Astrocyte of the cerebellum (primary cell): Measurements from ENCODE around the gene MEGF11.

Experiments
- DNase-seq: peaks from one replicate; pipeline ENCODE4 v3.0.0-alpha.2; 2011; ENCODE audit warnings: low read depth
- H3K4me3 ChIP-seq: 2 replicates; pipeline ENCODE4 v1.5.1; 2011; ENCODE audit warnings: mild to moderate bottlenecking, low read depth, low read length, moderate library complexity
- CTCF ChIP-seq: IDR thresholded peaks from 2 replicates; pipeline ENCODE4 v1.5.1; 2012; ENCODE audit warnings: low read length, low read depth, moderate library complexity, mild to moderate bottlenecking; ENCODE audit errors: missing control alignments
- in situ Hi-C: cut with HindIII; loops from 2 replicates; pipeline ENCODE4 v1.10.0; 2017; ENCODE audit warnings: low sequenced_read_pairs

Gene MEGF11

GRCh38 chr15:66063147-66063546 lies 190.4 kb downstream of the MEGF11 start:
- DNase-seq = no peak
- TF ChIP-seq CTCF = no peak
- H3K4me3 ChIP-seq = no peak overlapping the region
- in situ Hi-C loops = loop anchor here (5.0 kb wide), 2 partner anchors 39 to 79 kb away; no protein-coding TSS in a partner anchor

GRCh38 chr15:66057089-66057488 lies 196.5 kb downstream of the MEGF11 start:
- in situ Hi-C loops = no loop called here
- no peak for DNase-seq
- TF ChIP-seq CTCF = no peak
- no peak overlapping the region for H3K4me3 ChIP-seq

- in situ Hi-C loops = no loop called here
- no peak overlapping the region for H3K4me3 ChIP-seq
- DNase-seq = no peak
- TF ChIP-seq CTCF = no peak
Measured at GRCh38 chr15:66053991-66054390, 199.6 kb downstream of the MEGF11 start.

GRCh38 chr15:66051833-66052232 lies 201.7 kb downstream of the MEGF11 start:
- H3K4me3 ChIP-seq = no peak overlapping the region
- in situ Hi-C loops = no loop called here
- no peak for DNase-seq
- no peak for TF ChIP-seq CTCF

- in situ Hi-C loops = no loop called here
- no peak for DNase-seq
- no peak overlapping the region for H3K4me3 ChIP-seq
- no peak for TF ChIP-seq CTCF
Measured at GRCh38 chr15:66050264-66050663, 203.3 kb downstream of the MEGF11 start.

GRCh38 chr15:66049353-66049752 lies 204.2 kb downstream of the MEGF11 start:
- in situ Hi-C loops = no loop called here
- TF ChIP-seq CTCF = no peak
- DNase-seq = no peak
- no peak overlapping the region for H3K4me3 ChIP-seq
